GM12878 (cell line): ENCODE measurements around the gene SGMS1. TPM values are rescaled to one million over a fixed set of nuclear protein-coding genes. Genes with fewer than 3 reads are reported as not detected.

Experiments used
- ATAC-seq: fragments of 200-7000 bp; cut with Tn5 transposase; 3 replicates; pipeline ENCODE4 v1.9.1; 2020; ENCODE audit warnings: mild to moderate bottlenecking, moderate library complexity
- BruUV-seq: library from RNA; stranded (reverse); fragments of 400-500 nt; replicated peaks from 2 replicates; lab custom pipeline; 2021; lab: Mats Ljungman, UMichigan
- CTCF ChIA-PET: fragments of 300-600 bp; sonication (Branson Sonifier 250); formaldehyde crosslinking; extraction: SDS; loops from one replicate; lab custom pipeline; 2021; ENCODE audit warnings: inconsistent platforms; lab: Yijun Ruan, JAX
- POLR2A ChIA-PET: fragments of 350-600 bp; formaldehyde crosslinking; extraction: SDS; loops from one replicate; lab custom pipeline; 2021; ENCODE audit warnings: inconsistent platforms; lab: Charles Lee
- RAD21 ChIA-PET: fragments of 300-600 bp; sonication (Branson Sonifier 250); formaldehyde crosslinking; loops from one replicate; lab custom pipeline; 2023; ENCODE audit warnings: antibody characterized with exemption; ENCODE audit not compliant: unreplicated experiment; lab: Charles Lee
- SMC1A ChIA-PET: fragments of 300-600 bp; sonication (Branson Sonifier 250); formaldehyde crosslinking; loops from one replicate; lab custom pipeline; 2023; ENCODE audit not compliant: unreplicated experiment, uncharacterized antibody; lab: Charles Lee
- DNase-seq: peaks from one replicate; pipeline ENCODE4 v3.0.0-alpha.2; 2011; ENCODE audit warnings: low read depth, low spot score
- FAIRE-seq: peaks from 3 replicates; lab custom pipeline; 2011; peaks lifted over from hg19 to GRCh38; lab: Jason Lieb, UNC
- H2AFZ ChIP-seq: 2 replicates; pipeline ENCODE4 v1.6.0; 2011; ENCODE audit warnings: low read depth, low read length, control low read depth; ENCODE audit not compliant: control insufficient read depth
- H3K27ac ChIP-seq: 2 replicates; pipeline ENCODE4 v1.5.1; 2011; ENCODE audit warnings: control low read depth; ENCODE audit not compliant: control insufficient read depth, insufficient read depth
- H3K27me3 ChIP-seq, 2 experiments: replicated peaks in 1 of 2; 2 replicates each; pipeline versions ENCODE4 v1.6.0 to v1.6.1; 2011; ENCODE audit warnings: low read length in 1 of 2; ENCODE audit not compliant: control insufficient read depth in 2 of 2, insufficient read depth in 2 of 2
- H3K36me3 ChIP-seq, 2 experiments: 2 replicates each; pipeline ENCODE4 v1.5.1; 2011; ENCODE audit warnings: low read length in 1 of 2; ENCODE audit not compliant: control insufficient read depth in 2 of 2, insufficient read depth in 2 of 2
- H3K4me1 ChIP-seq: 2 replicates; pipeline ENCODE4 v1.6.1; 2011; ENCODE audit warnings: mild to moderate bottlenecking, low read length, moderate library complexity, mixed read lengths; ENCODE audit not compliant: control insufficient read depth, insufficient read depth
- H3K4me2 ChIP-seq: 2 replicates; pipeline ENCODE4 v1.6.0; 2011; ENCODE audit warnings: control low read depth; ENCODE audit not compliant: control insufficient read depth, insufficient read depth
- H3K4me3 ChIP-seq: fragments of 200-600 bp; sonication (generic); 2 replicates; pipeline ENCODE4 v1.5.1; 2016
- H3K79me2 ChIP-seq: 2 replicates; pipeline ENCODE4 v1.6.0; 2011; ENCODE audit warnings: low read length; ENCODE audit not compliant: control insufficient read depth, insufficient read depth
- H3K9ac ChIP-seq: 2 replicates; pipeline ENCODE4 v1.8.0; 2011; ENCODE audit warnings: low read length, control low read depth, mixed read lengths; ENCODE audit not compliant: control insufficient read depth, insufficient read depth
- H3K9me3 ChIP-seq: replicated peaks from 3 replicates; pipeline ENCODE4 v1.5.1; 2011; ENCODE audit warnings: mild to moderate bottlenecking, low read length; ENCODE audit not compliant: control insufficient read depth, insufficient read depth
- H4K20me1 ChIP-seq: 2 replicates; pipeline ENCODE4 v1.6.0; 2011; ENCODE audit not compliant: control insufficient read depth, insufficient read depth
- ASH2L ChIP-seq: fragments of 300-600, 200-600 bp; sonication (generic); IDR thresholded peaks from 2 replicates; pipeline ENCODE4 v1.6.1; 2017; ENCODE audit warnings: low read depth, mild to moderate bottlenecking, borderline replicate concordance
- ATF7 ChIP-seq: fragments of 450-650 bp; IDR thresholded peaks from 2 replicates; pipeline ENCODE4 v1.6.1; 2016; ENCODE audit warnings: low read depth, mild to moderate bottlenecking
- CHD2 ChIP-seq: IDR thresholded peaks from 2 replicates; pipeline ENCODE4 v1.6.1; 2011; ENCODE audit warnings: low read depth, low read length, improper control_type of control experiment, borderline replicate concordance
- CREB1 ChIP-seq: IDR thresholded peaks from 2 replicates; pipeline ENCODE4 v1.6.1; 2012; ENCODE audit warnings: low read depth, mild to moderate bottlenecking, inconsistent platforms
- DPF2 ChIP-seq: fragments of 450-650 bp; IDR thresholded peaks from 2 replicates; pipeline ENCODE4 v1.6.1; 2017; ENCODE audit warnings: mild to moderate bottlenecking
- E2F8 ChIP-seq: fragments of 450-650 bp; IDR thresholded peaks from 2 replicates; pipeline ENCODE4 v1.6.1; 2018; ENCODE audit warnings: mild to moderate bottlenecking, low read depth, moderate library complexity; ENCODE audit not compliant: partially characterized antibody
- ETV6 ChIP-seq, 2 experiments: fragments of 450-650 bp in 1 of 2; IDR thresholded peaks in 1 of 2; conservative IDR thresholded peaks in 1 of 2; 2 replicates each; pipeline ENCODE4 v1.6.1; 2014; ENCODE audit warnings: antibody characterized with exemption in 1 of 2, borderline replicate concordance in 1 of 2, low read depth in 1 of 2, mild to moderate bottlenecking in 1 of 2, moderate library complexity in 1 of 2
- HDAC2 ChIP-seq: fragments of 200-600 bp; sonication (generic); IDR thresholded peaks from 2 replicates; pipeline ENCODE4 v1.6.1; 2017
- HDAC6 ChIP-seq: fragments of 200-600 bp; sonication (generic); IDR thresholded peaks from one replicate; pipeline ENCODE4 v1.8.0; 2017; ENCODE audit warnings: antibody characterized with exemption; ENCODE audit not compliant: unreplicated experiment
- IRF3 ChIP-seq: fragments of 450-650 bp; IDR thresholded peaks from 2 replicates; pipeline ENCODE4 v1.6.1; 2014; ENCODE audit warnings: mild to moderate bottlenecking
- KAT2A ChIP-seq: conservative IDR thresholded peaks from 2 replicates; pipeline ENCODE4 v1.6.1; 2011; ENCODE audit warnings: low read depth, low read length; ENCODE audit not compliant: control insufficient read depth
- NBN ChIP-seq: fragments of 450-650 bp; IDR thresholded peaks from 2 replicates; pipeline ENCODE4 v1.6.1; 2016
- NR2C2 ChIP-seq: IDR thresholded peaks from 2 replicates; pipeline ENCODE4 v1.6.1; 2011; ENCODE audit warnings: borderline replicate concordance, low read depth; ENCODE audit not compliant: control insufficient read depth, insufficient read length
- RAD51 ChIP-seq: fragments of 450-650 bp; IDR thresholded peaks from 2 replicates; pipeline ENCODE4 v1.6.1; 2016; ENCODE audit warnings: moderate library complexity, mild to moderate bottlenecking, inconsistent platforms
- RBBP5 ChIP-seq: fragments of 200-600 bp; sonication (generic); conservative IDR thresholded peaks from 2 replicates; pipeline ENCODE4 v1.6.1; 2016
- SMAD1 ChIP-seq: fragments of 450-650 bp; IDR thresholded peaks from 2 replicates; pipeline ENCODE4 v1.6.1; 2018; ENCODE audit warnings: mild to moderate bottlenecking, low read depth; ENCODE audit not compliant: partially characterized antibody
- USF1 ChIP-seq: IDR thresholded peaks from 2 replicates; pipeline ENCODE4 v1.6.1; 2011; ENCODE audit warnings: borderline replicate concordance, low read depth, mild to moderate bottlenecking, moderate library complexity, mixed read lengths, low read length; ENCODE audit not compliant: insufficient read depth; ENCODE audit errors: extremely low read length
- ZNF207 ChIP-seq: fragments of 450-650 bp; IDR thresholded peaks from 2 replicates; pipeline ENCODE4 v1.6.1; 2014; ENCODE audit warnings: antibody characterized with exemption, mild to moderate bottlenecking, borderline replicate concordance
- ZSCAN29 ChIP-seq: fragments of 450-650 bp; IDR thresholded peaks from 2 replicates; pipeline ENCODE4 v1.6.1; 2017; ENCODE audit warnings: mild to moderate bottlenecking, moderate library complexity
- WGBS: methylation state at CpG from one replicate; pipeline ENCODE4 v1.1.6; 2016; ENCODE audit warnings: low lambda C conversion rate; ENCODE audit not compliant: insufficient replicate concordance, insufficient coverage; ENCODE audit errors: missing lambda C conversion rate; 5-methylcytosine and 5-hydroxymethylcytosine counted together
- in situ Hi-C: fragments of 300-500 bp; cut with MboI; formaldehyde crosslinking; loops from 9 replicates; pipeline ENCODE4 v1.14.3; 2018; ENCODE audit warnings: mixed read lengths
- intact Hi-C: fragments of 100-400 bp; cut with micrococcal nuclease; formaldehyde crosslinking; loops from one replicate; pipeline ENCODE4 v1.14.2; 2022; ENCODE audit not compliant: unreplicated experiment
- polyA plus RNA-seq, 11 experiments: library from polyadenylated mRNA; depleted of rRNA in 4 of 11; unstranded in 6 of 11; stranded (reverse) in 5 of 11; fragments of >200 nt; fragmentation: Nextera tagmentation in 4 of 11; fragmentation: Illumina TruSeq in 1 of 11; extraction: Ambion mirVana in 4 of 11; extraction: Trizol in 1 of 11; gene quantifications; 1 replicate in 1 of 11; 2 replicates in 10 of 11; pipeline versions ENCODE4 v1.2.1 to v1.2.3, GENCODE V29; 2011 to 2016; ENCODE audit warnings: inconsistent platforms in 2 of 11, missing spikeins in 2 of 11, low read depth in 1 of 11
- total RNA-seq, 4 experiments: library from RNA; depleted of rRNA in 3 of 4; stranded (reverse); fragments of >200 nt in 3 of 4; fragmentation: Illumina TruSeq in 1 of 4; extraction: Trizol in 1 of 4; gene quantifications; 2 replicates each; pipeline versions ENCODE4 v1.2.1 to v1.2.3, GENCODE V29; 2013 to 2021

The SGMS1 gene
- total and polyA plus RNA-seq, 10 of the 15 experiments (the other 5 are each of a cell fraction or from before 2014, with no cell fraction given) = 1.4 to 14.5 (median 4.9) TPM

- no peak for TF ChIP-seq ASH2L
- no peak for TF ChIP-seq CREB1
- no peak for TF ChIP-seq USF1
Measured at GRCh38 chr10:50398823-50399222, 224.9 kb downstream of the SGMS1 start (continued).

GRCh38 chr10:50398381-50398780 is 225.4 kb downstream of the SGMS1 start:
- no peak for ATAC-seq
- intact Hi-C loops = no loop called here
- no peak for FAIRE-seq
- H3K4me2 ChIP-seq = no peak overlapping the region
- no peaks in the 10 kb centered on the region for H4K20me1 ChIP-seq
- SMC1A ChIA-PET = interaction anchor here (0.6 to 5.2 kb wide), 19 partner anchors 9 to 871 kb away, joined by 3 to 36 read pairs (median 6); no protein-coding TSS in a partner anchor
- H3K9me3 ChIP-seq = no peaks in the 10 kb centered on the region
- H3K79me2 ChIP-seq = peaks cover 80% of the 10 kb centered on the region
- RAD21 ChIA-PET = interaction anchor here (1.0 to 2.0 kb wide), 6 partner anchors 8 to 56 kb away, joined by 3 to 20 read pairs (median 3); no protein-coding TSS in a partner anchor
- peaks cover 0 to 5% of the 10 kb centered on the region in 2 experiments; a peak in 2 of 4 replicates for H3K36me3 ChIP-seq
- CTCF ChIA-PET = interaction anchor here (0.9 to 2.6 kb wide), 4 partner anchors 13 to 22 kb away, joined by 3 to 13 read pairs (median 7); no protein-coding TSS in a partner anchor
- peaks cover 17% of the 10 kb centered on the region for H3K4me1 ChIP-seq
- H2AFZ ChIP-seq = no peak overlapping the region
- no peak overlapping the region for H3K9ac ChIP-seq
- no peak for DNase-seq
- no peak overlapping the region for H3K4me3 ChIP-seq
- no TSS peak for BruUV-seq
- H3K27ac ChIP-seq = no peak overlapping the region
- POLR2A ChIA-PET = interaction anchor here (0.8 to 4.4 kb wide), 4 partner anchors 12 to 21 kb away, joined by 3 to 30 read pairs (median 4); no protein-coding TSS in a partner anchor
- H3K27me3 ChIP-seq = no peaks in the 10 kb centered on the region
- 26% methylated on average over 2 of the region's 2 CpGs for WGBS
- in situ Hi-C loops = no loop called here
- TF ChIP-seq ZNF207 (no peak), NR2C2 (no peak), RAD51 (no peak), HDAC6 (no peak), ETV6 (conservative IDR thresholded peaks at IDR 0.05 in 1 of 2, IDR thresholded peaks at IDR 0.05 in 1 of 2; ENCODE audit: borderline replicate concordance in 1 of 2, low read depth in 1 of 2) (no peak), DPF2 (no peak), KAT2A (no peak), IRF3 (no peak), ZSCAN29 (no peak), ATF7 (no peak), E2F8 (no peak), RBBP5 (no peak), CHD2 (no peak), NBN (no peak), SMAD1 (no peak), HDAC2 (no peak)
